Astrocyte of the spinal cord (primary cell): ENCODE results near the gene UCP1.
"Not testable (repeated sequence)": the region's sequence is repeated elsewhere in the genome, so short reads cannot be mapped to it uniquely, and the experiment has no call there.

ENCODE experiments used
- DNase-seq: peaks from one replicate; pipeline ENCODE4 v3.0.0; 2011; ENCODE audit warnings: low read depth, low spot score
- H3K4me3 ChIP-seq: 2 replicates; pipeline ENCODE4 v1.5.1; 2011; ENCODE audit warnings: low read depth, mild to moderate bottlenecking, low read length, moderate library complexity
- in situ Hi-C: cut with HindIII; loops from 2 replicates; pipeline ENCODE4 v1.10.0; 2017; ENCODE audit warnings: low sequenced_read_pairs
- TF ChIP-seq, protein P1 (sequence below): IDR thresholded peaks from 2 replicates; pipeline ENCODE4 v1.5.1; 2012; ENCODE audit warnings: low read depth, mild to moderate bottlenecking, low read length, inconsistent platforms

UCP1 gene

DNA sequence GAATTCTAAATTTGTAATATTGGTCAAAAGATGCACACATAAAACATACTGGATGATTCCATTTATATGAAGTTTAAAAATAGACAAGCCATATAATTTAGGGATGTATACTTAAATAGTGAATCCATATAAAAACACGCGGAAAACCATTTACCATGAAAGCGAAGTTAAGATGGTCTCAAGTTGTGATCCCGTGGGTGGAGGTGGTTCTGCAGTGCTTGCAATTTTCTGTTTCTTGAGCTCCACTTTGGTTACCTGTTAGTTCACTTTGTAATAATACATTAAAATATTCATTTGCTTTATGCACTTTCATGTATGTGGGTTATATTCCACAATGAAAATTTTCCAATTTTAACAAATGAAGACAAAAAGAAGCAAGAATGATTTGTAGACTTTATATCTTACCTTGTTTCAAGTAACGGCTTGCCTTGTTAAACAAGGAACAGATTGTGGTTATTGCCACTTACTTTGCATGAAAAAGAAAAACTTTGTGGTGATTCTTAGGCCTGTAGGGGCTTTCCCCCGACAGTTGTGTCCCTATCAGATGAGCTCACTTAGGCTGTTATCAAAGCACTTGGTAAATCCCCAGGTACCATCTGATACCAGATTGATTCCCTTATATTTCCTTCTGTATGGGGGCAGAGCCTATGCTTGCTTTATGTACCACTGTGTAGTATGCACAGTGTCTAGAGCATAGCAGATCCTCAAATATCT lies 12.2 kb downstream of the UCP1 start:
- no peak overlapping the region for H3K4me3 ChIP-seq
- in situ Hi-C loops = no loop called here
- TF ChIP-seq, protein P1, sequence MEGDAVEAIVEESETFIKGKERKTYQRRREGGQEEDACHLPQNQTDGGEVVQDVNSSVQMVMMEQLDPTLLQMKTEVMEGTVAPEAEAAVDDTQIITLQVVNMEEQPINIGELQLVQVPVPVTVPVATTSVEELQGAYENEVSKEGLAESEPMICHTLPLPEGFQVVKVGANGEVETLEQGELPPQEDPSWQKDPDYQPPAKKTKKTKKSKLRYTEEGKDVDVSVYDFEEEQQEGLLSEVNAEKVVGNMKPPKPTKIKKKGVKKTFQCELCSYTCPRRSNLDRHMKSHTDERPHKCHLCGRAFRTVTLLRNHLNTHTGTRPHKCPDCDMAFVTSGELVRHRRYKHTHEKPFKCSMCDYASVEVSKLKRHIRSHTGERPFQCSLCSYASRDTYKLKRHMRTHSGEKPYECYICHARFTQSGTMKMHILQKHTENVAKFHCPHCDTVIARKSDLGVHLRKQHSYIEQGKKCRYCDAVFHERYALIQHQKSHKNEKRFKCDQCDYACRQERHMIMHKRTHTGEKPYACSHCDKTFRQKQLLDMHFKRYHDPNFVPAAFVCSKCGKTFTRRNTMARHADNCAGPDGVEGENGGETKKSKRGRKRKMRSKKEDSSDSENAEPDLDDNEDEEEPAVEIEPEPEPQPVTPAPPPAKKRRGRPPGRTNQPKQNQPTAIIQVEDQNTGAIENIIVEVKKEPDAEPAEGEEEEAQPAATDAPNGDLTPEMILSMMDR = no peak
- DNase-seq = no peak

DNA sequence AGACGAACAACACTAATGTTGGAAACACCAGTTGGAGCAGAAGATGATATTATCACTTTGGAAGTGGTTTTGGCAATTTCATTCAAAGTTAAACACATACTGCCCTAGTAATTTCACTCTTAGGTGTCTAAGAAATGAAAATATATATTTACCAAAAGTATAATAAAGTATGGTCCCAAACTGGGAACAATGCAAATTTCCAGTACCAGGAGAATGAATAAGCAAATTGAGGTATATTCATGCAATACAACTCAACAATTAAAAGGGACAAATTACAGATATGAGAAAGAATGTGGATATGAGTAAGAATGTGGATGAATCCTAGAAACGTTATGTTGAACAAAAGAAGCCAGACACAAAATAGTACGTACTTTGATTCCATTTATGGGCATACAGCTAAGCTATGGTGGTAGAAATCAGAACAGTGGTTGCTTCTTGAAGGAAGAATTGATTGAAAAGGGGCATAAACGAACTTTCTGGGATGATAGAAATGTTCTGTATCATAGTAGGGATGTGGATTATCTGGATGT lies 34.7 kb downstream of the UCP1 start:
- TF ChIP-seq, protein P1 = no peak
- DNase-seq = peak; percentile 51
- in situ Hi-C loops = no loop called here
- no peak overlapping the region for H3K4me3 ChIP-seq

DNA sequence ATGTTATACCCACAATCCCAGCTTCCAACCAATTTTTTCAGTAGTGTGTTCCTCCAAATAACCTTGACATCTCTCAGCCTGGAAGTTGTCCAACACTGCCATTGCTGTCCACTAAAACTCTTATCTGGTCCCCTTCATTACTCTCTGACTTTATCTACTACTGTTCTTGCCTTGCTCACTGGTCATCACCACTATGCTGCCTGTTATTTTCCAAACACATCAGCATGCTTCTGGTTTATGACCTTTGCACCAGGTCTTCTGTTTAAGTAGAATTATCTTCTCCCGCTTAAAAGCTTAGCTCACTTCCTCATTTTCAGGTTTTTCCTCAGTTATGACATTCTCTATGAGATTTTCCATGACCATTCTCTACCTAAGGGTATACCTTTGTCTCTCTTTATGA lies 39.3 kb downstream of the UCP1 start:
- no peak for DNase-seq
- H3K4me3 ChIP-seq = no peak overlapping the region
- in situ Hi-C loops = no loop called here
- TF ChIP-seq, protein P1 = no peak

DNA sequence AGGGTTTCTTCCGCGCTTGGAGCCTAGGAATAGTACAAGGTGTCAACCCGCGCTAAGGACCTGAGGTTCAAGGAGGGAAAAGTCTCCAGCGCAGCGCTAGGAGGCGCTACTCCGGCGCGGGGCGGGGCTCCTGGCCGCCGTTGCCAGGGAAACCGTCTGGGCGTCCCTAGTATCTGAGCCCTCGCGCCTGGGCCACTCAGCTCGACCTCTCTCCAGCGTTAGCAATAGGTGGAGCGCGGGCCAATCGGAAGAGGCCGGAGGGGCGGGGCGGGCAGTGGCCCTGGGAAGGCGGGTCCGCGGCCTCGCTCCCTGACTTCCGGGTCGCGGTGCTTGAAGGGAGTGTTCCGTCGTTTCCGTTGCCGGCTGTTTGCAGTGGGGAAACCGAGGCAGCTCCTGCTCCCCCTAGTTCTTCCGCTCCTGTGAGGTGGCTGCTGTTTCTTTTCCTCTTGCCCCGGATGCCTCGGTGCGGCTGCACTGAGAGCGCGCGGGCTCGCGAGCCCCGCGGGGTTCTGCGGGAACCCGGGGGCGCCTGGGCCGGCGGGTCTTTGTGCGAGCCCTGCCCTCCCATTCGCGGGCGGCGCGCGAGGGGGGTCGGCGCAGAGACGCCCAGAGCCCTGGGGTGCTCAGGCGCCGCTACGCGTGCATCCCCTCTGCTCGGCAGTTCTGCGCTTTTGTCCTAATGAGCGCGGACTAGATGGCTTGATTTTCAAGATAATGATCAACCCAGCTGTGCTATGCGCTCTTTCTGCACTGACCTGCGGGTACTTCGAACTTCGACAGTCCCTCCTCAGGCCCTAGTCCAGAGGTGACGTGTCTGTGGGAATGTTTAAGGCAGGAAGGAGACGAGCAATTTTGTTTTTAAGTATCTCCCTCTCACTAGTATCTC lies 44.7 kb downstream of the UCP1 start, which contains the start of gene ELMOD2:
Gene ELMOD2 (plus strand): TSS at position 312 of the 886 bp plus-strand sequence. CDS start 1,261 bp downstream, outside the sequence.
- TF ChIP-seq, protein P1 = peak; percentile 96
- H3K4me3 ChIP-seq = peak within 1 kb of the TSS; percentile 70
- in situ Hi-C loops = no loop called here
- DNase-seq = peak; percentile 98

DNA sequence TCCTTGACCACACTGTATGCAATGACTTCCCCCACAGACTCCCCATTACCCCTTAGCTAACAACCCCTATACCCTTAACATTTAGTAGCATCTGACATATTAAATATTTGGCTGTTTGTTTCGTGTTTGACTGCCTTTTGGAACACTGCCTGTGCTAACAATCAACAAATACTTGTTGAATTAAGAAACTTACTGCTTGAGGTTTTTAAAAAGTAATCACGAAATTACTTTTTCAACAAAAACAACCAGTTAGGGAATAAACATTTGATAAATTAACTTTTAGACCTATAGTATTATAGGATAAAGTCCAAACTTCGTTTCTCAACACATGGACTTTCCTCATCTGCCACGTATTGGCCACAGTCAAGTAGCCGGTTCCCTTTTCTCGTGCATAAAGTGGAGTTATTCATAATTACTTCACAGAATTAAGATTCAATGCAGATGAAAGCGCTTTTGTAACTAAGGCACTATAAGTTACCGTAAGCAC lies 45.3 kb downstream of the UCP1 start:
- no peak for DNase-seq
- in situ Hi-C loops = no loop called here

DNA sequence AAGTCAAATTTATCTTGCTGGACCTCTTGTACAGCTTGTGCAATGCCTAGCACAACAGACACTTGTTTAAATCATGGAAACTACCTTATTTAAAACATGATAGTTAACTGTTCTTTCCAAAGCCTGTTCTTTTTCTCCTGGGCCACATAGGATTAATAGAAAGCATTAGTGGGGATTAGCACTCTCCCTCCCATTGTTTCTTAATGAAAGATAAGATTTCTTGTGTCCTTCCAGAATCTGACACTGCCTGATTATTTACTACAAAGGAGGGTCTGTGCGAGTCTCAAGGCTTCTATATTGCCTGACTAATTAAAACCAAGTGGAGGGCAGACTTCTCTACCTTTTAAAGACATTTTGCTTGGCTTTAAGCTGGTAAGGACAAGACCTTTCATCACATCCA lies 53.3 kb downstream of the UCP1 start:
- no peak overlapping the region for H3K4me3 ChIP-seq
- TF ChIP-seq, protein P1 = no peak
- no peak for DNase-seq
- in situ Hi-C loops = no loop called here

More for the DNA sequence above, 45.3 kb downstream of the UCP1 start:
- TF ChIP-seq, protein P1 = no peak
- H3K4me3 ChIP-seq = peak overlapping the region; percentile 70

DNA sequence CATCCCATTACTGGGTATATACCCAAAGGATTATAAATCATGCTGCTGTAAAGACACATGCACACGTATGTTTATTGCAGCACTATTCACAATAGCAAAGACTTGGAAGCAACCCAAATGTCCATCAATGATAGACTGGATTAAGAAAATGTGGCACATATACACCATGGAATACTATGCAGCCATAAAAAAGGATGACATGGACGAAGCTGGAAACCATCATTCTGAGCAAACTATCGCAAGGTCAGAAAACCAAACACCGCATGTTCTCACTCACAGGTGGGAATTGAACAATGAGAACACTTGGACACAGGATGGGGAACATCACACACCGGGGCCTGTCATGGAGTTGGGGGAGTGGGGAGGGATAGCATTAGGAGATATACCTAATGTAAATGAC lies 55.0 kb downstream of the UCP1 start:
- H3K4me3 ChIP-seq, DNase-seq, in situ Hi-C loops: not testable (repeated sequence)
